ENCODE results near the gene KANTR. TPM values are rescaled to one million over a fixed set of nuclear protein-coding genes. Genes with fewer than 3 reads are reported as not detected.

Gene KANTR
- total and polyA plus RNA-seq, 9 of the 15 experiments (the other 6 are each of a cell fraction or from before 2014, with no cell fraction given) = 1.0 to 5.7 (median 3.4) TPM

- no TSS peak for BruUV-seq (replicated peaks)
- Histone ChIP-seq H3K9me3 (replicated peaks; ENCODE audit: control insufficient read depth, insufficient read depth, low read depth, low read length) (no peaks in the 10 kb centered on the region), H3K27me3 (ENCODE audit: control insufficient read depth in 2 of 2, insufficient read depth in 2 of 2, low read length in 2 of 2) (no peaks in the 10 kb centered on the region; a peak in 1 of 5 replicates), H3K4me2 (ENCODE audit: insufficient read depth, low read length) (no peak overlapping the region), H4K20me1 (replicated peaks; ENCODE audit: control insufficient read depth, insufficient read depth, low read length) (0 out of 2 replicates have a peak, but pooled peaks cover 3% of the 10 kb centered on the region), H3K79me2 (ENCODE audit: control insufficient read depth, insufficient read depth, low read length) (peaks cover 10% of the 10 kb centered on the region), H3K36me3 (ENCODE audit: control insufficient read depth, insufficient read depth, low read length) (peaks cover 2% of the 10 kb centered on the region; the same call in 1 of the 3 replicates), H3K9ac (ENCODE audit: insufficient read depth in 1 of 2, low read depth in 2 of 2, low read length in 2 of 2) (no peak overlapping the region), H2AFZ (ENCODE audit: low read depth, low read length) (no peak overlapping the region), H3K4me1 (replicated peaks in 1 of 2; ENCODE audit: control insufficient read depth in 2 of 2, insufficient read depth in 2 of 2, low read length in 2 of 2) (peaks cover 0 to 20% of the 10 kb centered on the region in 2 experiments; a peak in 3 of 5 replicates), H3K27ac (ENCODE audit: extremely low read depth, low read depth, low read length) (no peak overlapping the region), H3K4me3 (no peak overlapping the region), H3K9me1 (ENCODE audit: control insufficient read depth, insufficient read depth, low read length) (no peaks in the 10 kb centered on the region)
- TF ChIP-seq NR2C1 (IDR thresholded peaks at IDR 0.05) (no peak), NR2C1 (tag; IDR thresholded peaks at IDR 0.05) (no peak), ZNF165 (CRISPR knock-in tag; IDR thresholded peaks at IDR 0.05; ENCODE audit: borderline replicate concordance) (no peak), ZNF79 (CRISPR knock-in tag; IDR thresholded peaks at IDR 0.05; ENCODE audit: low read depth) (no peak), WHSC1 (IDR thresholded peaks at IDR 0.05; ENCODE audit: low read length) (no peak), PREB (CRISPR knock-in tag; IDR thresholded peaks at IDR 0.05) (no peak), GATAD2A (IDR thresholded peaks at IDR 0.05) (no peak), STAG1 (CRISPR knock-in tag; IDR thresholded peaks at IDR 0.05; ENCODE audit: borderline replicate concordance) (no peak), ELK1 (CRISPR knock-in tag; IDR thresholded peaks at IDR 0.05) (no peak), ZNF76 (CRISPR knock-in tag; IDR thresholded peaks at IDR 0.05; ENCODE audit: borderline replicate concordance) (no peak), KDM2B (CRISPR knock-in tag; IDR thresholded peaks at IDR 0.05) (no peak), YY1 (IDR thresholded peaks at IDR 0.05; ENCODE audit: borderline replicate concordance in 1 of 3, control insufficient read depth in 1 of 3, extremely low read depth in 1 of 3, insufficient read depth in 3 of 3, insufficient read length in 1 of 3, insufficient replicate concordance in 2 of 3, low read depth in 1 of 3, low read length in 2 of 3) (no peak), RFX7 (CRISPR knock-in tag; IDR thresholded peaks at IDR 0.05) (no peak), SRF (CRISPR knock-in tag; IDR thresholded peaks at IDR 0.05) (no peak)
- DNase-seq (ENCODE audit: extremely low read depth in 1 of 4, low spot score in 3 of 4) (no peak), ATAC-seq (no peak), FAIRE-seq (no peak)
- intact Hi-C loops (cut with micrococcal nuclease) (loop anchor here (10.0 kb wide), 1 partner anchor 146 kb away; the partner anchor contains the start of gene KDM5C), in situ Hi-C loops (cut with MboI) (no loop called here)
- WGBS (ENCODE audit: insufficient coverage, low coverage, missing lambda C conversion rate) = 0% methylated on average over 1 of the region's 1 CpG
- CTCF ChIA-PET (ENCODE audit: low intra/inter-chr PET ratio) = no interaction called here
- POLR2A ChIA-PET = no interaction called here
These were observed 15.0 kb upstream of the KANTR start for GRCh38 chrX:53078943-53079342.

Data from K562 (cell line).